Smooth muscle cell of the brain vasculature (primary cell): ENCODE measurements around the gene TBC1D30.

Experiments used
- DNase-seq: peaks from one replicate; pipeline ENCODE4 v3.0.0-alpha.2; 2012; ENCODE audit warnings: low read depth, low spot score

TBC1D30 gene

DNA sequence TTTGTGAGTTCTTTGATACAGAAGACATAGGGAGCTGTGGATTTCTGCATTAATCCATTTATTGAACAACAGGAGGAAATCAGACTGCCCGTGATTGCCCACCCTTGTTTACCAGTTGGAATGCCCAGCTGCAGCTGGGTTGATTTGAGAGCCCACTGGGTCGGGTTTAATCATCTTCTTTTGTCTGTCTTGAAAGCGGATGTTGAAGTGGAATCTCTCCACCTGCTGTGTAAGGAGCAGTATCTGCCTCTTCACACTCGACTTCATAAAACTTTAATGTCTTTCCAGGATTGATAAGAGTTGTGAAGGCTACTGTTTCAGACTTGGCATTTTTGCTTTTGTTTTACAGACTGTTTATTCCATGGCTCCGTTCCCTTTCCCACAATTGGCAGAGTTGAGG is 39.9 kb downstream of the TBC1D30 start:
- DNase-seq, result no peak

DNA sequence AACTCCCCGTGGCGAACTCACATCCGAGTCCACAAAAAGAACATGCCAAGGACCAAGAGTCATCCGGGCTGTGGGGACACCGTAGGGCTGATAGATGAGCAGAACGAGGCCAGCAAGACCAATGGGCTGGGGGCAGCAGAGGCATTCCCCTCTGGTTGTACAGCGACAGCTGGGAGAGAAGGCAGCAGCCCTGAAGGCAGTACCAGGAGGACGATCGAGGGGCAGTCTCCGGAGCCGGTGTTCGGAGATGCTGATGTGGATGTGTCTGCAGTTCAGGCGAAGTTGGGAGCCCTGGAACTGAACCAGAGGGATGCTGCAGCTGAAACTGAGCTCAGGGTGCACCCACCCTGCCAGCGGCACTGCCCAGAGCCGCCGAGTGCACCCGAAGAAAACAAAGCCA is 50.7 kb downstream of the TBC1D30 start:
- DNase-seq, result no peak

DNA sequence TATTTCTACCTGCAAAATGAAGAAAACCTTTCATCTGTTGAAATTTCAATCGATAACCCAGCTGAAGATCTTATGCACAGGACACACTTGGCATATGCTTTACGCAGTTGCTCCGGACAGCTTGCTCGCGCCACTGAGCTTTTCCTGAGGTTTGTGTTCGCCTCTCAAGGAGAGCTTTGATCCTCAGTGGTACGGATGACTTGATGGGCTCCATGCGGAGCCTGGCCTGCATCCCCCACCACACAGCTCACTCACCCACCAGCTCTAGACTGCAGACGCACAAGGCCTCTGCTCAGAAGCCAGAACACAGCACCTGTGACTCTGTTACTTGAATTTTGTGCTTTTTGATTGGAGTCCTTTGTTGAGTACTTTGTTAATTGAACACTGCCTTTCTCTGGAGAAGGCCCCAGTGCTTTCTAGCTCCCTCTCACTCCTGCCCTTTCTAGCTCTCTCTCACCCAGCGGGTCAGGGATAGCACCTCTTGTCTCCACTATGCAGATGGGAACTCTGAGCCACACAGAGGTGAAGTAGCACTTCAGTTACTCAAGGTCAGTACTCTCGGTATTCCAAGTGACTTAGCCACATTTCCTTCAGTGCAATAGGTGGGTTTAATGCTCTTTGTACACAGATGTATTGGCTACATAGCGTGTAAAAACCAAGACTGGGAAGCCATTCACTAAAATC is 52.1 kb downstream of the TBC1D30 start:
- DNase-seq, result no peak

DNA sequence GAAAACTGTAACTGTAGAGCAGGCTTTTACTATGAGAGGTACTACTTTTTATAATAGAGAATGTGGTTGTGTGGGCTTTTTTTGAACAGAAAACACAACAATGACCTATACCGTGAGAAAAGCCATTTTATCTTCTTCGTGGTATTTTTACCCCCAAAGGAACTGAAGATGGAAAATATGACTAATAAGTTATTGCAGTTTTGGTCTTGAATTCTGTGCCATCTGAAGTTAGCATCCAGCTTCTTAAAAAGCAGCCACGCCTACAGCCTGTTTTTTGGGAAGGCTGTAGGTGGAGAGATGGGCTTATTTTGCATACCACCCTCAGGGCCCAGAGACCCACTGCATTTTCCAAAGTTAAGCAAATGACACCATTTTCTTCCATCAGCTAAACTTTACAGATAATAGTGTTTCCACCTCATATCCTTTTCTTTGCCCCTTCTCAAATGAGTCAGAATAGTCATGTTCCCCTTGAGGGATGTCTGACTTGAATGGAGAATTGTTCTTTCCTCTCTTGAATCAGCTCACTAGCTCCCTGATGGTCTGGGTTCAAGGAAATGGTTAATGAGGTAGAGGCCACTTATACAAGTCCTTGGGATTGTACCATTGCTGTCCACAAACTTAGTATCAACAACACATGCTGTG is 53.0 kb downstream of the TBC1D30 start:
- no peak for DNase-seq

DNA sequence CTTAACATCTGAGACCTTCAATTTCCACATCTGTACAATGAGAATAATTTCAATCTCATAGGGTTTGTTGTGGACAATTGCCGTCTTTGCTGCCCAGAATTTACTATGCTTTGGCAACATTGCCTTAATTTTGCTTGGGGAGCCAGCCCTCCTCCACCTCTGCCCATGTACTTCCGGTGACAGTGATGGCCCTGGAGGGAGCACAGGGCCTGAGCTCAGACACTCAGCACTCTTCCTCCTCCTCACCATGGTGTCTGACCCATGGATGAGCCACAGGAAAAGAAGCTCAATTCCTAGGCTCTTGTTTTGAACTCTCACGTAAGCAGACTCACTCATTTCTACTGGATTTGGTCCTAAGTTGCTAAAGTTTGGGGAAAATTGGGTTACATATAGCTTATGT is 58.2 kb downstream of the TBC1D30 start:
- DNase-seq, result no peak

DNA sequence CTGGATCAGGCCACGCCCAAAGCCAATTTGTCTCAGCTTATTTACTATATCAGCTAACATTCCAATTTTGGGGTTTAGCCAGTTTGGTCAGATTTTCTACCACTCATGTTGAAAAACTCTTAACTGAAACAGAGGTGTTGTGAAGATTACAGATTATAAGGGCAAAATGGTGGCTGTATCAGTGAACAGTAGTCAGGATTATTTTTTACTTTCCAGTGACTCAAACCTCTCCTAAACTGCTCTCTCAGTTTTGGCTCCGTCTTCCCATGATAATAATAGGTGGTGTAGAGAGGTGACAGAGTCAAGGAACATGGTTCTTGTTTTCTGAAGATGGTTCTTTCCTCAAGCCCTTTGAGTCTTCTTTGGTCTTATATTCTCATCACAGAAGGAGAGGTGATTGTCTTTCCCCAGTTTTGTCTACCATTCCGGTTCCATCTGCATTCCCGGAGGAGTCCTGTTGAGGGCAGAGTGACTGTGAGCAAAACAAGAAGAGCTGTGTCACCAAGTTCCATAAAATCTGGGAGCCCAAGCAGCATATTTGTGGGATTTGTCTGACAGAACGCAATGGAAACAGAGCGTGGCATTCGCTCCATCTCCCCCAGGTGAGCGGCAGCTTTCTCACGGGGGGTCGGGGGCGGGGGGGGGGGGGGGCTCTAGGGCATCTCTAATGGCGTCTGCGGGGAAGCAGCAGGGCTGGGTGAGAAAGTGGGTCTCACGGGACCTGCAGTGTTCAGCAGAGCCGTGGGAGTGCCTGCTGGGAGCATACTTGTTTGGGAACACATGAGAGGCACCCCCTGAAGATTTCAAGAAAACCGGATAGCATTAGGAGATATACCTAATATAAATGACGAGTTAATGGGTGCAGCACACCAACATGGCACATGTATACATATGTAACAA is 59.1 kb downstream of the TBC1D30 start:
- no peak for DNase-seq

DNA sequence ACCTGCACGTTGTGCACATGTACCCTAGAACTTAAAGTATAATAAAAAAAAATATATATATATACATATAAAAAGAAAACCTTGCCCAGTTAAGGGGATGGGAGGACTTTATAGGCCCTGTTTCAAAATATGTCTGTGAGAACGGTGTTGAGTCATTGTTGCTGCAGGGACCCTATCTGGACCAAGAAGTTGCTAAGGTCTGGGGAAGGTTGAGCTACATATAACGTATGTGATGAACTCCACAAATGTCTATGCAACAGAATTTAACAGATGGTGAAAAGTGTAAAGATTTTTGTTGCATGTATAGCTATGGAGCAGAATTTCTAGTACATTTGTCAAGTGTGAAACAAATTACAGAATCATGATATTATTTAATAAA is 59.7 kb downstream of the TBC1D30 start:
- no peak for DNase-seq

DNA sequence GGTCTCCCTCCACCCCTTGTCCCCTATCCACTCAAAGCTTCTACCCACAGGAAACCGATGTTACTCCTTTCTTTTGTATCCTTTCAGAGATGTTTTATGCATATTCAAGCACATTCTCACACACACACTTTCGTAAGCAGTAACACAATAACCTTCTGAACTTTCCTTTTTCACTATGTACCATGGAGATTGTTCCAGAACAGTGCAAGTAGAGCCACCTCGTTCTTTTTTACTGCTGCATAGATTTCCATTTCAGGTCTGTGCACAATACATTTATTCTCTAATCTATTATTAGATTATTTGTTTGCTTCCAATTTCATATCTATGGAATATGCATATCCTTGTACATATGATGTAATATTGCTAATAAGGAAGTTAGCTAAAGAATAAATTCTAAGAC is 60.3 kb downstream of the TBC1D30 start:
- DNase-seq, result no peak

DNA sequence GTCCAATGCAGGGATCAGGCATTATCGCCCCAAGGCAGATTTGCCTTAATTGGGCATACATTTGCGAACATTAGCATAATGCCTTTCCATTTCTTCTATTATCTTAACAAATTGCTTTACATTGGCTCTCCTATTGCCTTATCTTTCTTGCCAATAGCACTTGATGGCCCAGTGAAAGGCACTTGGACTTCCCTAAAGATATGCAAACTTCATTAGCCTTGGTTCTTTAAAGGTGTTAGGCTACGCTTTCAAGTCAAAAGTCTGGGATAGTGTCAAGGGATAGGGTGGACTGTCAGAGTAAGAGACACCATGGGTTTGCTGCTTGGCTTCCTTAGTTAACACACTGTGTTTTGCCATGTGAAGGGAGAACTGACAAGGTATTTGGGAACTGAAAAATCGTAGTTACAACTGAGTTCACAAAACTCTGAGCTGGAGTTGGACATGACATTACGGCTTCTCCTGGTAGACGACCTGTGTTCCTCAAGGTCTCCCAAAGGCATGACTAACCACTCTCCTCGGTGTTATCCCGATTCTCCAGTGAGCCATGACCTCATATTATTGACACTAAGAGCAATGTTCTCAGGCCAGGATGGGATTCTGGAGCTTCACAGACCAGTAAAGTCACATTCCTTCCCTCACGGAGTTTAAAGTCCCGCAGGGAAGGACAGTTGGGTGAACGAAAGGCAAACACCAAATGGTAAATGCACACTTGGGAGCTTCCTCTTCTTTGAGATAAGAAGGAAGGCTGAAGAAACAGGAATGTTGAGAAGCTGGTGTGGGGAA is 65.2 kb downstream of the TBC1D30 start:
- no peak for DNase-seq

DNA sequence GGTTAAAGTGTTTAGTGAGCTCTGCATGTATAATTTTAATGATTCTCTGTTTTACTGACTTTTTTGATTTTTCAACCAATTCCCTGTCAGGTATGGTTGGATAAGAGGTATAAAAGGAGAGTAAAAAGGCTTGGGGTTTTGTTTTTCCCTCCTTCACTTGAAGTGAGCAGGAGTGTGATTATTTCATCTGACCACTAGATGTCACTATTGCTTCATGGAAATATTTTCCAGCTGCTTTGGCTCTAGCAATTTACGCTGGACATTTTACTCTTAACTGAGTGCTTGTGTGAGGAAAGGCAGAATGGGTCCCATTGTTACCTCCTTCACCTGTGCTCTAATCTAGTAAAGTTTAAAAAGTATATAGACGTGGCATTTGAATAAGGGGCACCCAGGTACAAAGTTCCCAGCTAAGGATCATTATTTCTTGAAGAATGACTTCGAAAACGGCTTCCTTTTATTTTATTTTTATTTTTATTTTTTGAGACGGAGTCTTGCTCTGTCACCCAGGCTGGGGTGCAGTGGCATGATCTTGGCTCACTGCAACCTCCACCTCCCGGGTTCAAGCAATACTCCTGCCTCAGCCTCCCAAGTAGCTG is 66.5 kb downstream of the TBC1D30 start:
- DNase-seq, result peak; percentile 33

DNA sequence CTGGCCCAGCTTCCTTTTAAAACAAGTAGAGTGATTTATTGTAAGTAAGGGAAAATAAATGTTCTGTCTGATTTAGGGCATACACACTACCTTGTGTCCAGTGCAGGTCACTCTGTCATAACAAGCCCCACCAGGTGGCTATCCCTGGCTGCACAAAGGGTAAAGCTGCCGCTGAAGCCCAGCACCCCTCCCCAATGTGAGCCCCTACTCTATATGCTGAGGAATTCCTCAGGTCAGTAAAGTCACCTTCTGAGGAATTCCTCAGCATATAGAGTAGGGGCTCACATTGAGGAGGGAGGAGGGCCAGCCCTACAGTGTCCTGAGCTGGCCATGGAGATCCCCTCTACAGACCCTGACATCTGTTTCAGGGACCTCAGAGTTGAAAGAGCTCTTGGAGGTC is 67.2 kb downstream of the TBC1D30 start:
- DNase-seq, result no peak

DNA sequence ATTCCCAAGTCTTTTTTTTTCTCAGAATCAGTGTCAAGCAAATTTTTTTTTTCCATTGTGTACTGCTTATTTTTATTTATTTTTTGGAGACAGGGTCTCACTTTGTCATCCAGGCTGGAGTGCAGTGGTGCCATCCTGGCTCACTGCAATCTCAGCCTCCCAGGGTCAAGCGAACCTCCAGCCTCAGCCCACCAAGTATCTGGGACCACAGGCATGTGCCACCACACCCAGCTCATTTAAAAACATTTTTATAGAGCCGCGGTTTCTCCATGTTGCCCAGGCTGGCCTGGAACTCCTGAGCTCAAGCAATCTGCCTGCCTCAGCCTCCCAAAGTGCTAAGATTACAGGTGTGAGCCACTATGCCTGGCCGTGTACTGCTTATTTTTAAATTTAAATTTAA is 68.1 kb downstream of the TBC1D30 start:
- no peak for DNase-seq

DNA sequence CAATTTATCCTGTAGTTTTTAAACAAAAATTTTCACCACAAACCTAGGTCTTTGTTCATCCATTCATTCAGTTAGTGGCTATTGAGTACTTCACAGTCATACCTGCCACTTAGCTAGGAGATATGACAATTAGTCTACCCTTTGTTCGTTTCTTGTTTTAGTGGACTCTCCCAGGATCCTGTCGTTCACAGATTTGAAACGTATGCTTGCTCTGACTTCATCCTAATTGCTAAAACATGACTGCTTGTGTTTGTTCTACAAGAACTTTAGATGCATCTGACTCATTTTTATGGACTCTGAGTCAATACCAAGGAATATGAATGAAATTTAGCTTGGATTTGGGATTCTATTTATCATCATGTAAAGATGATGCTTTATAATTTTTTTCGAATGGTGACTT is 69.5 kb downstream of the TBC1D30 start:
- DNase-seq, result no peak

DNA sequence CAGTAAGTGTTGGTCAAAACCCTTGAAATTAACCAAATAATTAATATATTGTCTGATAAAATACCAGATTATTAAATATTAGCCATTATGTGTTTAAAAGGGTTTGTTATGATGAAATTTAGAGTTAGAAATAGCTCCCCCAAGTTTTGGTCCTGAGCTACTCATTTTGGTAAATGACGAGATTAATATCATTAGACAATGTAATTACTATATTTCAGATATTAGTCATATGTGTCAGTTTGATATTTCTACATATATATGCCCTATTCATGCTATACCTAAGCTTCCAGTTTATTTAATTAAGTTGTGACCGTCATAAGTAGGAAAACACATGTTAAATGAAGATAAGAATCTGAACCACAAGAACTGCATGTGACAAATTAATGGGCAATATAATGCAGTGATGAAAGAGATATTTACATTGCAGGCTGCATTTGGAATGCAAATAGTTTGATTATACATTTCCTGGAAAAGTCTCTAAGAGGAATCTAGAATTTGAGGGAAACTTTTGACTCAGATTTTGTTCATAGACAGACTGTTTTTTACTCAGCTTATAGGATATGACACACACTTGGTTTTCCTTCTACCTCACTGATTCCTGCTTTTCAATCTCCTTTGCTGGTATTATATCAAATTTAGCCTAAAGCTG is 70.5 kb downstream of the TBC1D30 start:
- DNase-seq, result no peak

DNA sequence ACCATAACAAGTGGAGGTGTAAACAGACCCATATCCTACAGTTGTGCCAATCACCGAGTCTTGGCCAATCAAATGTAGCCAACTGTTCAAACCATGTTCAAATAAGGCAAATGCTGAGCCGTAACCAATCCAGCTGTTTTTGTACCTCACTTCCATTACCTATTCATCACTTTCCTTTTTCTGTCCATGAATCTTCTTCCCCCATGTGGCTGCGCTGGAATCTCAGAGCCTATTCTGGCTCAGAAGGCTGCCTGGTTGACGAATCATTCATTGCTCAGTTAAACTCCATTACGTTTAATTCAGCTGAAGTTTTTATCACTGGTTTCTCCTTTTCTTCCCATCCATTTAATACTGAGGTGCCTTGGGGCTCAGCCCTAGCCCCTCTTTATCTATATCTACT is 71.1 kb downstream of the TBC1D30 start:
- DNase-seq, result no peak

DNA sequence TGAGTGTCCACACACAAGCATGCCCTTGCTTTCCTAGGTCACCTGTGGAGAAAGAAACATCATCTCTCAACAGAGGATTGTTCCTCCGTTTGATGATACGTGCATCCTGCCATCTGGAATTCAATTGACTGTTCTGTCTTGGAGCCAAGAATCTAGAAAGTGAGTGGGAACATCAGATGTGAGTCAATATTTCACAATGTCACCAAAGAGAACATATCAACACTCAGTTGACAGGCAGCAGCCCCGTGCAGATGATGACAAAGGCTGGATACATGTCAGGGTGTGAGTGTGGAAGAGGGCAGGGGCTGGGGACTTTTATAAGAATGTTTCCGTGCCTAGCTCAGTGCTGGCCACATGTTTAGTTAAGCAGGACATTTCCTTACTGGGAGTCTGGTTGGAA is 76.1 kb downstream of the TBC1D30 start:
- DNase-seq, result no peak

DNA sequence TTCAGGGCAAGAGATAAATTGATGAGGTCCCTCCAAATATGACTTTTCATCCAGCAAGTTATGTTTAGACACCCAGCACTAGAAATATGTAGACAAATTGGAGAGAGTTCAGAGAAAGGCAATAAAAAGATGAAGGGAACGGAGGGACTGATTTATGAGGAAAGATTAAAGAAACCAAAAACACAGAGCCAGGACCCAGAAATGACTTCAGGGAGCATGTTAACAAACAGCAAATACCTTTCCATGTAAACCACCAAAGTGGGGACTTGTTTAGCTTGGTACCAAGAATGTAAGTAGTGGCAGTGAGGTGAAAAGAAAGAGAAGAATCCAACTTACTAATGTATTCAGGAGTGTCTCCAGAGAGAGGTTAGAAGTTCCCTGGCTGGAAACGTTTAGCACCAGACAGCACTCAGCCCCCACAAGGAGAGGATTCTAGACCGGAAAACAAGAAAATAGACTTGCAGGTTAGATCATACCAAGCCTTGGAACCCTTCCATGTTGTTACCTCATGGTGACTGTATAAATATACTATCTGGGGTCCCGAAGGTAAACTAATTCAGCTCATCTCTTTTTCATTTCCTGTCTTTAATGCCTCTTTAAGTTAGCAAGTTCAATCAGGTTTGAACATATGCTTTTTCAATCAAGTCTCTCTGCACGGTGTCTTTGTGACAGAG is 79.2 kb downstream of the TBC1D30 start:
- DNase-seq, result no peak

DNA sequence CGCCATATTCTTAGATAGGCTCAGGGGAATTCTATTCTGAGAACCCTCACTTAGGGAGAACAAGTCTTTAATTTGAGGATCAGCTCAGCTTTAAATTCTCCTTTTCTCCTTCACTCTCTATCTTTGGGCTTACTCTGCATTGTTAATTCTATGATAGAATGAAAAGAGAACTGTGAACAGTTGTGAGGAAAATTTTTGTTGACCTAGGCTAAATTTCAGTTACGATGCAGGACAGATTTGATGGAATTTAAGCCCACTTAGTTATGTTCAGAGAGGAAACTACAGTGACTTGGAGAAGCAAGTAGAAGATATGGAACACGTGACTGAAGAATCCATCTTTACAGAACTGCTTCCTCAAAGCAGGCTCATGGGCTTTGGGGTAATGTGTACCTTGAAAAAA is 82.7 kb downstream of the TBC1D30 start:
- no peak for DNase-seq

DNA sequence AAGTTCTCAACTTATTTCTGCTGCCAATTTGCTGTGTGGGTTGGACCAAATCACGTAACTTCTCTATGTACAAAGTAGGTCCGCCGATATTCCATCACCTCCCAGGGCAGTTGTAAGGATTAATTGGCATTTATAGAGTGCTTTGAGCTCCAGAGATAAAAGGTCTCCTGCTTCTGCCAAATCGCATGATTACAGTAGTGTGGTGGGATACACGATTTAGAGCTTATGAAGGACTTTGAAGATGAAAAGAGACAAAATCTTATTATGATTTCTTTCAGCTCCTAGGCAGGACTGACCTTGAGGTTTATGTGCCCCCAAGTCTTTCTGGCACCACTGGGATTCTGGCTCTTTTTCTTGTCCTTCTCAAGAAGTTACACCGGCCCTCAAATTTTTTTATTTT is 84.7 kb downstream of the TBC1D30 start:
- no peak for DNase-seq

DNA sequence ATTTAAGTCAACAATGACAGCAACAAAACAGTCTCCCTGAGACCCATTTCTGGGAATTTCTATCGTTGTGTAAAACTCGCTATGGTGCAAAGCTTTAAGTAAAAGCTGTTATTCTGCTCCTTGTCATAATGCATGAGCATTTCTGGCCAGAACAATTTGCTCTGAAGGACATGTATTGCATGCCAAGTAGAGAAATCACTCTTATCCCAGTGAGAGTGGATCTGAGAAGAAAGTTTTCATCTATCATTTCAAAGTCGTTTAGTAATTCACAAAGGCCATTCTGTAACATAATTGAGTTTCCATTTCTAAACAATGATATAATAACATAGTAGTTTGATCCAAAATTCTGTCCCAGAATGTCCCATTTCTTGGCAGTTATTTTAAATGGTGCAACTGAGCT is 86.6 kb downstream of the TBC1D30 start:
- DNase-seq, result no peak

DNA sequence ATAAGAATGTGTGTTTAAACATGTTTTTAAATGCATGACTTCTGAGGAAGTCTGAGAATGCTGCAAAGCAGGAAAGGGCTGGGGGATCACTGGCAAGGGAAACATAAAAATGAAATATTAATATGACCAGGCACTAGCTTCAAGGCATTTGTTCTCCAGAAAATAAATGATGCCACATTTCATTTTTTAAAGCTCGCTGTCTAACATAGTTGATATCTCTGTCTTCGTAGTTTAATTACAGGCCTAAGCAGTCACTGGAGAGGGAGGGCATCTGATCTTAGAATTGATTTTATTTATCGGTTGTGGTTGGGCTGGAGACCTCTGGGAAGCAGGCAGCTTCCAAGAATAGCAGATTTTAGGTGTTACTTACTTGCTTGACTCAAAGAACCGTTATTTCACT is 87.5 kb downstream of the TBC1D30 start:
- DNase-seq, result no peak
